Measurements from ENCODE around the gene IGFBP4. TPM values are rescaled to one million over a fixed set of nuclear protein-coding genes. Genes with fewer than 3 reads are reported as not detected.
A peak's percentile ranks its signal among the peaks of the same experiment; 100 is the strongest.

The IGFBP4 gene
- total and polyA plus RNA-seq, 2 of the 4 experiments (the other 2 are of a cell fraction): 308 to 1,187 TPM

- H3K9ac ChIP-seq (ENCODE audit: low read depth, low read length): peak overlapping the region; percentile 62
- H4K20me1 ChIP-seq (ENCODE audit: insufficient read depth, low read length): no peaks in the 10 kb centered on the region
- peak overlapping the region; percentile 90 for H3K14ac ChIP-seq (replicated peaks; ENCODE audit: low read depth, low read length)
- H2BK120ac ChIP-seq (ENCODE audit: low read depth, low read length): peak overlapping the region; percentile 91
- no peaks in the 10 kb centered on the region for H3K27me3 ChIP-seq (ENCODE audit: control insufficient read depth, insufficient read depth, low read length)
- H2AK9ac ChIP-seq (replicated peaks; ENCODE audit: low read depth, low read length, poor library complexity): peak overlapping the region; percentile 94
- no TSS peak for BruUV-seq (replicated peaks)
- H3K56ac ChIP-seq (ENCODE audit: extremely low read depth, insufficient read depth, low read length): peak overlapping the region; percentile 86
- peaks cover 0 to 19% of the 10 kb centered on the region in 2 experiments; a peak in 2 of 4 replicates for H3K79me1 ChIP-seq (ENCODE audit: low read depth in 1 of 2, low read length in 2 of 2)
- intact Hi-C loops (cut with micrococcal nuclease) (no loop called here), dilution Hi-C loops (cut with HindIII; ENCODE audit: low sequenced_read_pairs, unreplicated experiment) (no loop called here), in situ Hi-C loops (cut with MboI; ENCODE audit: low sequenced_read_pairs) (no loop called here)
- peak; percentile 76 for ATAC-seq (ENCODE audit: low read depth)
- no peak overlapping the region for H3K4me3 ChIP-seq (ENCODE audit: insufficient read depth, low read depth, low read length)
- H2AFZ ChIP-seq (replicated peaks; ENCODE audit: low read length, poor library complexity): peak overlapping the region; percentile 65
- no peak overlapping the region for H3K4me2 ChIP-seq (ENCODE audit: low read depth, low read length)
- H2BK5ac ChIP-seq (ENCODE audit: low read depth, low read length, poor library complexity, severe bottlenecking): peak overlapping the region; percentile 97
- H4K91ac ChIP-seq (ENCODE audit: insufficient read depth, low read depth, low read length): peak overlapping the region; percentile 97
- peak overlapping the region; percentile 87 for H3K18ac ChIP-seq (ENCODE audit: low read depth, low read length)
- H2BK20ac ChIP-seq (ENCODE audit: low read depth, low read length): peak overlapping the region; percentile 92
- WGBS, 2 experiments (ENCODE audit: extremely low coverage in 2 of 2, insufficient read length in 1 of 2): 40% methylated on average over 3 of the region's 17 CpGs; no CpG with 5 or more reads in 1 of the 2 experiments
- H4K5ac ChIP-seq (ENCODE audit: low read depth, low read length): peak overlapping the region; percentile 89
- ChIA-PET CTCF (interaction anchor here (1.4 kb wide), 1 partner anchor 89 kb away, joined by 3 read pairs; no protein-coding TSS in a partner anchor), POLR2A (ENCODE audit: unreplicated experiment) (interaction anchor here (0.7 kb wide), 1 partner anchor 8 kb away, joined by 3 read pairs; no protein-coding TSS in a partner anchor)
- peak overlapping the region; percentile 82 to 96 for H4K8ac ChIP-seq (ENCODE audit: low read depth in 2 of 2, low read length in 2 of 2)
- no peaks in the 10 kb centered on the region for H3K9me3 ChIP-seq (ENCODE audit: control insufficient read depth, insufficient read depth, low read length)
- H2AK5ac ChIP-seq (ENCODE audit: low read depth, low read length): peak overlapping the region; percentile 98
- no peaks in the 10 kb centered on the region for H3K36me3 ChIP-seq (ENCODE audit: control insufficient read depth, insufficient read depth, low read length)
- peak overlapping the region; percentile 87; the same call in 2 of the 3 replicates for H2BK15ac ChIP-seq (ENCODE audit: low read depth, low read length)
- peak; percentile 96 for DNase-seq
- peaks cover 25% of the 10 kb centered on the region for H3K4me1 ChIP-seq (ENCODE audit: control insufficient read depth, insufficient read depth, low read length)
- H3K9me1 ChIP-seq (ENCODE audit: insufficient read depth, low read length): peaks cover 20% of the 10 kb centered on the region
- peak overlapping the region; percentile 95 for H3K4ac ChIP-seq (ENCODE audit: low read depth, low read length)
- peak overlapping the region; percentile 95 for H3K27ac ChIP-seq (ENCODE audit: insufficient read depth, low read length)
- peak overlapping the region; percentile 96 for H3K23ac ChIP-seq (ENCODE audit: low read depth, low read length)
- TF ChIP-seq CEBPB (IDR thresholded peaks at IDR 0.05; ENCODE audit: low read depth, low read length) (no peak), MAZ (IDR thresholded peaks at IDR 0.05; ENCODE audit: borderline replicate concordance, low read depth, low read length) (peak; percentile 94), FOS (IDR thresholded peaks at IDR 0.05; ENCODE audit: low read depth, low read length) (peak; percentile 51; the same call in 1 of the 2 replicates), CHD1 (IDR thresholded peaks at IDR 0.05; ENCODE audit: low read depth, low read length) (no peak), MAFK (IDR thresholded peaks at IDR 0.05; ENCODE audit: low read depth, low read length) (no peak), NFE2L2 (IDR thresholded peaks at IDR 0.05; ENCODE audit: low read depth, low read length) (no peak), POLR2A (IDR thresholded peaks at IDR 0.05; ENCODE audit: low read depth, low read length) (no peak; the same call in 1 of the 2 replicates), USF2 (IDR thresholded peaks at IDR 0.05; ENCODE audit: low read depth, low read length) (no peak), RFX5 (IDR thresholded peaks at IDR 0.05; ENCODE audit: low read depth, low read length) (no peak), CTCF (conservative IDR thresholded peaks at IDR 0.05; ENCODE audit: low read depth, low read length) (no peak), BHLHE40 (IDR thresholded peaks at IDR 0.05; ENCODE audit: low read depth, low read length) (no peak), RCOR1 (IDR thresholded peaks at IDR 0.05; ENCODE audit: insufficient replicate concordance, low read length) (no peak), MXI1 (IDR thresholded peaks at IDR 0.05; ENCODE audit: borderline replicate concordance, low read depth, low read length) (no peak)
These were observed 27.9 kb downstream of the IGFBP4 start for GRCh38 chr17:40470932-40471828.
